PC-9 (cell line): Measurements from ENCODE around the gene GFRA1.

Experiments
- CTCF ChIP-seq: fragments of 200-600 bp; sonication (generic); conservative IDR thresholded peaks from 2 replicates; pipeline ENCODE4 v1.6.1; 2017; ENCODE audit warnings: mixed run types, antibody characterized with exemption, mild to moderate bottlenecking, moderate library complexity
- EZH2 ChIP-seq: fragments of 200-600 bp; sonication (generic); IDR thresholded peaks from 2 replicates; pipeline ENCODE4 v1.8.0; 2017; ENCODE audit warnings: antibody characterized with exemption, low read depth

GRCh38 chr10:116156819-116157218, 116.2 kb downstream of the GFRA1 start:
- TF ChIP-seq CTCF (no peak), EZH2 (no peak)
